HepG2 (cell line): Measurements from ENCODE around the gene TMEM9B. TPM values are rescaled to one million over a fixed set of nuclear protein-coding genes. Genes with fewer than 3 reads are reported as not detected.

Experiments
- DNMT3B ChIP-seq: conservative IDR thresholded peaks from 2 replicates; pipeline ENCODE4 v1.6.1; 2016; ENCODE audit warnings: missing biosample characterization, control low read depth
- ELF3 ChIP-seq: IDR thresholded peaks from 2 replicates; pipeline ENCODE4 v1.6.1; 2016; ENCODE audit warnings: missing genetic modification reagents, missing compliant biosample characterization
- KDM5B ChIP-seq: sonication (generic); formaldehyde crosslinking; IDR thresholded peaks from 2 replicates; pipeline ENCODE4 v1.4.0; 2020; ENCODE audit warnings: missing genetic modification reagents, mild to moderate bottlenecking, borderline replicate concordance
- PHF8 ChIP-seq: sonication (generic); formaldehyde crosslinking; IDR thresholded peaks from 2 replicates; pipeline ENCODE4 v1.5.0; 2020; ENCODE audit warnings: missing genetic modification reagents
- ZNF432 ChIP-seq: sonication (generic); formaldehyde crosslinking; IDR thresholded peaks from 2 replicates; pipeline ENCODE4 v1.5.0; 2020; ENCODE audit warnings: missing genetic modification reagents, mild to moderate bottlenecking, borderline replicate concordance
- ZNF605 ChIP-seq: sonication (generic); formaldehyde crosslinking; IDR thresholded peaks from 2 replicates; pipeline ENCODE4 v1.8.0; 2022; ENCODE audit warnings: mild to moderate bottlenecking, missing genetic modification reagents
- polyA plus RNA-seq, 8 experiments: library from polyadenylated mRNA; depleted of rRNA in 3 of 8; stranded (reverse) in 7 of 8; unstranded in 1 of 8; fragments of >200 nt; fragmentation: Illumina TruSeq in 4 of 8; extraction: Trizol in 4 of 8; gene quantifications; 2 replicates each; pipeline versions ENCODE4 v1.2.1 to v1.2.3, GENCODE V29; 2011 to 2016; ENCODE audit warnings: low read depth in 4 of 8, missing spikeins in 1 of 8, mixed read lengths in 1 of 8; ENCODE audit not compliant: insufficient read depth in 1 of 8
- total RNA-seq, 5 experiments: library from RNA; depleted of rRNA; stranded (reverse); fragments of >200 nt; fragmentation: Illumina TruSeq; extraction: Trizol; gene quantifications; 2 replicates each; pipeline ENCODE4 v1.2.3, GENCODE V29; 2016; ENCODE audit warnings: low read depth in 1 of 5
- TF ChIP-seq, protein P1 (sequence below): sonication (generic); formaldehyde crosslinking; IDR thresholded peaks from 2 replicates; pipeline ENCODE4 v1.9.0; 2022; ENCODE audit warnings: missing genetic modification reagents, mild to moderate bottlenecking, borderline replicate concordance
- TF ChIP-seq, protein P2 (sequence below): IDR thresholded peaks from 2 replicates; pipeline ENCODE4 v1.4.0; 2020; ENCODE audit warnings: mild to moderate bottlenecking, missing genetic modification reagents
- TF ChIP-seq, protein P3 (sequence below): sonication (generic); formaldehyde crosslinking; IDR thresholded peaks from 2 replicates; pipeline ENCODE4 v1.9.0; 2022; ENCODE audit warnings: low read depth, missing genetic modification reagents
- TF ChIP-seq, protein P4 (sequence below), 2 experiments: IDR thresholded peaks; 2 replicates each; pipeline ENCODE4 v1.6.1; 2011 to 2012; ENCODE audit warnings: low read length in 2 of 2, borderline replicate concordance in 1 of 2, low read depth in 1 of 2, mild to moderate bottlenecking in 1 of 2, moderate library complexity in 1 of 2
- TF ChIP-seq, protein P5 (sequence below): sonication (generic); formaldehyde crosslinking; IDR thresholded peaks from 2 replicates; pipeline ENCODE4 v1.5.0; 2020; ENCODE audit warnings: mild to moderate bottlenecking, missing genetic modification reagents, borderline replicate concordance

Gene TMEM9B
- total and polyA plus RNA-seq, 2 of the 13 experiments (the other 11 are each of a cell fraction or from before 2014, with no cell fraction given) = 12.4 to 20.8 TPM

DNA sequence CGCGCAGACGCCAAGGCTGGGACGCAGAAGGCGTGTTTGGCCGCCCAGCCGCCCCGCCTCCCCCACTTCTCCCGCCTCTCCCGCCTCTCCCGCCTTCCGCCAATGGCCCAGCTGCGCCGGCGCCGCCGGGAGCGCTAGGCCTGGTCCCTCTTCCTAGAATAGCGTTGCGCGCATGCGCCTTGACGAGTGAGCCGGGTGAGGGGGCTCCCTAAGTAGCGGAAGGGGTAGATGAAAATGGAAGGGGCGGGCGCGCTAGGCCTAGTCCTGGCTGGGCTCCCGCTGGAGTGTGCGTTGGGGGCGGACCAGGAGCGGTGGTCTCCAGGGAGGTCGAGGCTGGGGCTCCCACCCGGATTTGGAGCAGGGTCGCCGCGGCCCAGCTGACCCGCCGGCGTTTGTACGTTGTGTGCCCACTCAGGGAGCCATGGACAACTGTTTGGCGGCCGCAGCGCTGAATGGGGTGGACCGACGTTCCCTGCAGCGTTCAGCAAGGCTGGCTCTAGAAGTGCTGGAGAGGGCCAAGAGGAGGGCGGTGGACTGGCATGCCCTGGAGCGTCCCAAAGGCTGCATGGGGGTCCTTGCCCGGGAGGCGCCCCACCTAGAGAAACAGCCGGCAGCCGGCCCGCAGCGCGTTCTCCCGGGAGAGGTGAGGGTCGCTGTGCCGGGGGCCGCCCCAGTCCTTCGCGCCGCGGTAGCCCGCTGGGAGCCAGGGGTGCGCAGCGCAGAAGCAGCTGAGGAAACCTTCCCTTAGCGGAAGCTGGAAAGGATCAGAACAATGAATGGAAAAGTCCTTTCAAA, 53.0 kb downstream of the TMEM9B start, which contains the start of gene AKIP1 (continued):
- TF ChIP-seq, protein P1, sequence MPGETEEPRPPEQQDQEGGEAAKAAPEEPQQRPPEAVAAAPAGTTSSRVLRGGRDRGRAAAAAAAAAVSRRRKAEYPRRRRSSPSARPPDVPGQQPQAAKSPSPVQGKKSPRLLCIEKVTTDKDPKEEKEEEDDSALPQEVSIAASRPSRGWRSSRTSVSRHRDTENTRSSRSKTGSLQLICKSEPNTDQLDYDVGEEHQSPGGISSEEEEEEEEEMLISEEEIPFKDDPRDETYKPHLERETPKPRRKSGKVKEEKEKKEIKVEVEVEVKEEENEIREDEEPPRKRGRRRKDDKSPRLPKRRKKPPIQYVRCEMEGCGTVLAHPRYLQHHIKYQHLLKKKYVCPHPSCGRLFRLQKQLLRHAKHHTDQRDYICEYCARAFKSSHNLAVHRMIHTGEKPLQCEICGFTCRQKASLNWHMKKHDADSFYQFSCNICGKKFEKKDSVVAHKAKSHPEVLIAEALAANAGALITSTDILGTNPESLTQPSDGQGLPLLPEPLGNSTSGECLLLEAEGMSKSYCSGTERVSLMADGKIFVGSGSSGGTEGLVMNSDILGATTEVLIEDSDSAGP (CRISPR knock-in tag) = peak; percentile 70; the same call in 1 of the 2 replicates
- TF ChIP-seq ELF3 (CRISPR knock-in tag) = peak; percentile 37; the same call in 1 of the 2 replicates
- TF ChIP-seq ZNF605 (CRISPR knock-in tag) = peak; percentile 74; the same call in 1 of the 2 replicates
- TF ChIP-seq DNMT3B (CRISPR knock-in tag) = 0 out of 2 replicates have a peak, but pooled peaks have one; percentile 28
- TF ChIP-seq, protein P2, sequence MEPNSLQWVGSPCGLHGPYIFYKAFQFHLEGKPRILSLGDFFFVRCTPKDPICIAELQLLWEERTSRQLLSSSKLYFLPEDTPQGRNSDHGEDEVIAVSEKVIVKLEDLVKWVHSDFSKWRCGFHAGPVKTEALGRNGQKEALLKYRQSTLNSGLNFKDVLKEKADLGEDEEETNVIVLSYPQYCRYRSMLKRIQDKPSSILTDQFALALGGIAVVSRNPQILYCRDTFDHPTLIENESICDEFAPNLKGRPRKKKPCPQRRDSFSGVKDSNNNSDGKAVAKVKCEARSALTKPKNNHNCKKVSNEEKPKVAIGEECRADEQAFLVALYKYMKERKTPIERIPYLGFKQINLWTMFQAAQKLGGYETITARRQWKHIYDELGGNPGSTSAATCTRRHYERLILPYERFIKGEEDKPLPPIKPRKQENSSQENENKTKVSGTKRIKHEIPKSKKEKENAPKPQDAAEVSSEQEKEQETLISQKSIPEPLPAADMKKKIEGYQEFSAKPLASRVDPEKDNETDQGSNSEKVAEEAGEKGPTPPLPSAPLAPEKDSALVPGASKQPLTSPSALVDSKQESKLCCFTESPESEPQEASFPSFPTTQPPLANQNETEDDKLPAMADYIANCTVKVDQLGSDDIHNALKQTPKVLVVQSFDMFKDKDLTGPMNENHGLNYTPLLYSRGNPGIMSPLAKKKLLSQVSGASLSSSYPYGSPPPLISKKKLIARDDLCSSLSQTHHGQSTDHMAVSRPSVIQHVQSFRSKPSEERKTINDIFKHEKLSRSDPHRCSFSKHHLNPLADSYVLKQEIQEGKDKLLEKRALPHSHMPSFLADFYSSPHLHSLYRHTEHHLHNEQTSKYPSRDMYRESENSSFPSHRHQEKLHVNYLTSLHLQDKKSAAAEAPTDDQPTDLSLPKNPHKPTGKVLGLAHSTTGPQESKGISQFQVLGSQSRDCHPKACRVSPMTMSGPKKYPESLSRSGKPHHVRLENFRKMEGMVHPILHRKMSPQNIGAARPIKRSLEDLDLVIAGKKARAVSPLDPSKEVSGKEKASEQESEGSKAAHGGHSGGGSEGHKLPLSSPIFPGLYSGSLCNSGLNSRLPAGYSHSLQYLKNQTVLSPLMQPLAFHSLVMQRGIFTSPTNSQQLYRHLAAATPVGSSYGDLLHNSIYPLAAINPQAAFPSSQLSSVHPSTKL (CRISPR knock-in tag) = peak; percentile 36; the same call in 1 of the 2 replicates
- TF ChIP-seq KDM5B = peak; percentile 87
- no peak for TF ChIP-seq ZNF432 (CRISPR knock-in tag)
- TF ChIP-seq, protein P3, sequence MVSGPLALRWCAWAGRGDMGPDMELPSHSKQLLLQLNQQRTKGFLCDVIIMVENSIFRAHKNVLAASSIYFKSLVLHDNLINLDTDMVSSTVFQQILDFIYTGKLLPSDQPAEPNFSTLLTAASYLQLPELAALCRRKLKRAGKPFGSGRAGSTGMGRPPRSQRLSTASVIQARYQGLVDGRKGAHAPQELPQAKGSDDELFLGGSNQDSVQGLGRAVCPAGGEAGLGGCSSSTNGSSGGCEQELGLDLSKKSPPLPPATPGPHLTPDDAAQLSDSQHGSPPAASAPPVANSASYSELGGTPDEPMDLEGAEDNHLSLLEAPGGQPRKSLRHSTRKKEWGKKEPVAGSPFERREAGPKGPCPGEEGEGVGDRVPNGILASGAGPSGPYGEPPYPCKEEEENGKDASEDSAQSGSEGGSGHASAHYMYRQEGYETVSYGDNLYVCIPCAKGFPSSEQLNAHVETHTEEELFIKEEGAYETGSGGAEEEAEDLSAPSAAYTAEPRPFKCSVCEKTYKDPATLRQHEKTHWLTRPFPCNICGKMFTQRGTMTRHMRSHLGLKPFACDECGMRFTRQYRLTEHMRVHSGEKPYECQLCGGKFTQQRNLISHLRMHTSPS (CRISPR knock-in tag) = 0 out of 2 replicates have a peak, but pooled peaks have one; percentile 11
- TF ChIP-seq PHF8 = peak; percentile 97
- TF ChIP-seq, protein P4, sequence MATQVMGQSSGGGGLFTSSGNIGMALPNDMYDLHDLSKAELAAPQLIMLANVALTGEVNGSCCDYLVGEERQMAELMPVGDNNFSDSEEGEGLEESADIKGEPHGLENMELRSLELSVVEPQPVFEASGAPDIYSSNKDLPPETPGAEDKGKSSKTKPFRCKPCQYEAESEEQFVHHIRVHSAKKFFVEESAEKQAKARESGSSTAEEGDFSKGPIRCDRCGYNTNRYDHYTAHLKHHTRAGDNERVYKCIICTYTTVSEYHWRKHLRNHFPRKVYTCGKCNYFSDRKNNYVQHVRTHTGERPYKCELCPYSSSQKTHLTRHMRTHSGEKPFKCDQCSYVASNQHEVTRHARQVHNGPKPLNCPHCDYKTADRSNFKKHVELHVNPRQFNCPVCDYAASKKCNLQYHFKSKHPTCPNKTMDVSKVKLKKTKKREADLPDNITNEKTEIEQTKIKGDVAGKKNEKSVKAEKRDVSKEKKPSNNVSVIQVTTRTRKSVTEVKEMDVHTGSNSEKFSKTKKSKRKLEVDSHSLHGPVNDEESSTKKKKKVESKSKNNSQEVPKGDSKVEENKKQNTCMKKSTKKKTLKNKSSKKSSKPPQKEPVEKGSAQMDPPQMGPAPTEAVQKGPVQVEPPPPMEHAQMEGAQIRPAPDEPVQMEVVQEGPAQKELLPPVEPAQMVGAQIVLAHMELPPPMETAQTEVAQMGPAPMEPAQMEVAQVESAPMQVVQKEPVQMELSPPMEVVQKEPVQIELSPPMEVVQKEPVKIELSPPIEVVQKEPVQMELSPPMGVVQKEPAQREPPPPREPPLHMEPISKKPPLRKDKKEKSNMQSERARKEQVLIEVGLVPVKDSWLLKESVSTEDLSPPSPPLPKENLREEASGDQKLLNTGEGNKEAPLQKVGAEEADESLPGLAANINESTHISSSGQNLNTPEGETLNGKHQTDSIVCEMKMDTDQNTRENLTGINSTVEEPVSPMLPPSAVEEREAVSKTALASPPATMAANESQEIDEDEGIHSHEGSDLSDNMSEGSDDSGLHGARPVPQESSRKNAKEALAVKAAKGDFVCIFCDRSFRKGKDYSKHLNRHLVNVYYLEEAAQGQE (IDR thresholded peaks at IDR 0.05; ENCODE audit: borderline replicate concordance in 1 of 2, low read depth in 1 of 2, low read length in 2 of 2) = no peak
- TF ChIP-seq, protein P5, sequence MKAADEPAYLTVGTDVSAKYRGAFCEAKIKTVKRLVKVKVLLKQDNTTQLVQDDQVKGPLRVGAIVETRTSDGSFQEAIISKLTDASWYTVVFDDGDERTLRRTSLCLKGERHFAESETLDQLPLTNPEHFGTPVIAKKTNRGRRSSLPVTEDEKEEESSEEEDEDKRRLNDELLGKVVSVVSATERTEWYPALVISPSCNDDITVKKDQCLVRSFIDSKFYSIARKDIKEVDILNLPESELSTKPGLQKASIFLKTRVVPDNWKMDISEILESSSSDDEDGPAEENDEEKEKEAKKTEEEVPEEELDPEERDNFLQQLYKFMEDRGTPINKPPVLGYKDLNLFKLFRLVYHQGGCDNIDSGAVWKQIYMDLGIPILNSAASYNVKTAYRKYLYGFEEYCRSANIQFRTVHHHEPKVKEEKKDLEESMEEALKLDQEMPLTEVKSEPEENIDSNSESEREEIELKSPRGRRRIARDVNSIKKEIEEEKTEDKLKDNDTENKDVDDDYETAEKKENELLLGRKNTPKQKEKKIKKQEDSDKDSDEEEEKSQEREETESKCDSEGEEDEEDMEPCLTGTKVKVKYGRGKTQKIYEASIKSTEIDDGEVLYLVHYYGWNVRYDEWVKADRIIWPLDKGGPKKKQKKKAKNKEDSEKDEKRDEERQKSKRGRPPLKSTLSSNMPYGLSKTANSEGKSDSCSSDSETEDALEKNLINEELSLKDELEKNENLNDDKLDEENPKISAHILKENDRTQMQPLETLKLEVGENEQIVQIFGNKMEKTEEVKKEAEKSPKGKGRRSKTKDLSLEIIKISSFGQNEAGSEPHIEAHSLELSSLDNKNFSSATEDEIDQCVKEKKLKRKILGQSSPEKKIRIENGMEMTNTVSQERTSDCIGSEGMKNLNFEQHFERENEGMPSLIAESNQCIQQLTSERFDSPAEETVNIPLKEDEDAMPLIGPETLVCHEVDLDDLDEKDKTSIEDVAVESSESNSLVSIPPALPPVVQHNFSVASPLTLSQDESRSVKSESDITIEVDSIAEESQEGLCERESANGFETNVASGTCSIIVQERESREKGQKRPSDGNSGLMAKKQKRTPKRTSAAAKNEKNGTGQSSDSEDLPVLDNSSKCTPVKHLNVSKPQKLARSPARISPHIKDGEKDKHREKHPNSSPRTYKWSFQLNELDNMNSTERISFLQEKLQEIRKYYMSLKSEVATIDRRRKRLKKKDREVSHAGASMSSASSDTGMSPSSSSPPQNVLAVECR (CRISPR knock-in tag) = peak; percentile 82
